ENCODE measurements around the gene TTC7B. TPM values are rescaled to one million over a fixed set of nuclear protein-coding genes. Genes with fewer than 3 reads are reported as not detected.

Gene TTC7B
- total and polyA plus RNA-seq, 2 of the 13 experiments (the other 11 are each of a cell fraction or from before 2014, with no cell fraction given) = 1.3 to 3.2 TPM

DNA sequence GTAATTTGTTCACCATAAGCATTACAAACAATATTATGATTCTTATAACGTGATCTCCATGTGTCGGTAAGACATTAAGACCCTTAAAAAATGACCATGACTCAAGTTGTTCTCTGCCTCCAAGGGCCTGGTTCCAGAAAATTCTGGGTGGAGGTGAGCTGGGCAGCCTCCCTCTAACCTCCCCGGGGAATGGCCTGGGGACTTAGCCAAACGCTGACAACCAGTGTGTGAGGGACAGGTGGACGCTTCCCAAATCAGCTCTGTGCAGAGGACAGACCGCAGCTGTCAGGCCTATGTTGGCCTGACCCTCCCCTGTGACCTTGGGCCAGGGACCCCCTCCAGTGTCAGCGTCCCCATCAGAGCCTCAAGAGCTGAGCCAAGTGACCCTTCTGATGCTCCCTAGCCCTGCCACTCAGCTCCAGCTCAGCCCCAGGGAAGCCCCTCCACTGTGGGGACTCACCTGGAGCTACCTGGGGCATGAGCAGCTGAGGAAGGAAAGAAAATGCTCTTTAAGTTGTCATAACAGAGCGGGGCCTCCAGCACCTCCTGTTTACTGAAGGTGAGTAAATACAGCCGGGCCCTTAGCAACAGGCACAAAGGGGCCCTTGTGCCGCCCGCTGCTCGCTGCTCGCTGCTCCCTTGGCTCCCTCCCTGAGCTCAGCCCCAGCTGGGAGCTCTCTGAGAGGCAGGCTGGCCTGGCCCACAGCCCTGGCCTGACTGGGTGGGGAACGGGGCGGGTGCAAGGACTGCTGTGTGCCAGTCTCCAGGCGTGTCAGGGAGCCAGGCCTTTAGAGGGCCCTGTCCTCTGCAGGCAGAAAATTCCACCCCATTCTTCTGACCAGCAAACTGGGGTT lies 302.8 kb downstream of the TTC7B start (continued):
- TF ChIP-seq, protein P1, sequence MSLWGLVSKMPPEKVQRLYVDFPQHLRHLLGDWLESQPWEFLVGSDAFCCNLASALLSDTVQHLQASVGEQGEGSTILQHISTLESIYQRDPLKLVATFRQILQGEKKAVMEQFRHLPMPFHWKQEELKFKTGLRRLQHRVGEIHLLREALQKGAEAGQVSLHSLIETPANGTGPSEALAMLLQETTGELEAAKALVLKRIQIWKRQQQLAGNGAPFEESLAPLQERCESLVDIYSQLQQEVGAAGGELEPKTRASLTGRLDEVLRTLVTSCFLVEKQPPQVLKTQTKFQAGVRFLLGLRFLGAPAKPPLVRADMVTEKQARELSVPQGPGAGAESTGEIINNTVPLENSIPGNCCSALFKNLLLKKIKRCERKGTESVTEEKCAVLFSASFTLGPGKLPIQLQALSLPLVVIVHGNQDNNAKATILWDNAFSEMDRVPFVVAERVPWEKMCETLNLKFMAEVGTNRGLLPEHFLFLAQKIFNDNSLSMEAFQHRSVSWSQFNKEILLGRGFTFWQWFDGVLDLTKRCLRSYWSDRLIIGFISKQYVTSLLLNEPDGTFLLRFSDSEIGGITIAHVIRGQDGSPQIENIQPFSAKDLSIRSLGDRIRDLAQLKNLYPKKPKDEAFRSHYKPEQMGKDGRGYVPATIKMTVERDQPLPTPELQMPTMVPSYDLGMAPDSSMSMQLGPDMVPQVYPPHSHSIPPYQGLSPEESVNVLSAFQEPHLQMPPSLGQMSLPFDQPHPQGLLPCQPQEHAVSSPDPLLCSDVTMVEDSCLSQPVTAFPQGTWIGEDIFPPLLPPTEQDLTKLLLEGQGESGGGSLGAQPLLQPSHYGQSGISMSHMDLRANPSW (CRISPR knock-in tag; IDR thresholded peaks at IDR 0.05; ENCODE audit: borderline replicate concordance) = no peak; the same call in 1 of the 2 replicates
- TF ChIP-seq ZNF746 (CRISPR knock-in tag; IDR thresholded peaks at IDR 0.05) (peak; percentile 80; the same call in 1 of the 2 replicates), HCFC1 (IDR thresholded peaks at IDR 0.05; ENCODE audit: low read depth, low read length) (no peak), ZNF333 (CRISPR knock-in tag; IDR thresholded peaks at IDR 0.05; ENCODE audit: borderline replicate concordance) (no peak), CBX5 (CRISPR knock-in tag; IDR thresholded peaks at IDR 0.05; ENCODE audit: borderline replicate concordance) (peak; percentile 15; the same call in 1 of the 2 replicates), ZNF589 (CRISPR knock-in tag; conservative IDR thresholded peaks at IDR 0.05) (no peak), SRSF1 (optimal IDR thresholded peaks at IDR 0.05; ENCODE audit: low read depth, low read length) (no peak), RARG (CRISPR knock-in tag; IDR thresholded peaks at IDR 0.05; ENCODE audit: low read depth) (no peak), ZFP62 (CRISPR knock-in tag; IDR thresholded peaks at IDR 0.05) (no peak), TAF15 (IDR thresholded peaks at IDR 0.05; ENCODE audit: low read depth, low read length, poor library complexity, severe bottlenecking) (no peak), ZNF10 (CRISPR knock-in tag; IDR thresholded peaks at IDR 0.05; ENCODE audit: borderline replicate concordance, low read depth) (no peak), PITX1 (CRISPR knock-in tag; IDR thresholded peaks at IDR 0.05) (0 out of 2 replicates have a peak, but pooled peaks have one; percentile 1), EZH2 (conservative IDR thresholded peaks at IDR 0.05; ENCODE audit: low read depth, low read length) (no peak), IRX3 (CRISPR knock-in tag; IDR thresholded peaks at IDR 0.05; ENCODE audit: borderline replicate concordance, low read depth) (no peak), ZNF101 (CRISPR knock-in tag; IDR thresholded peaks at IDR 0.05; ENCODE audit: borderline replicate concordance, low read depth) (no peak), STAT5B (CRISPR knock-in tag; IDR thresholded peaks at IDR 0.05) (no peak), ZNF614 (CRISPR knock-in tag; IDR thresholded peaks at IDR 0.05; ENCODE audit: borderline replicate concordance) (peak; percentile 66; the same call in 1 of the 2 replicates), ADNP (CRISPR knock-in tag; IDR thresholded peaks at IDR 0.05) (no peak), GZF1 (CRISPR knock-in tag; IDR thresholded peaks at IDR 0.05) (no peak), MLXIP (CRISPR knock-in tag; IDR thresholded peaks at IDR 0.05; ENCODE audit: borderline replicate concordance) (no peak), CCDC6 (CRISPR knock-in tag; IDR thresholded peaks at IDR 0.05) (0 out of 2 replicates have a peak, but pooled peaks have one; percentile 44), DPF2 (CRISPR knock-in tag; IDR thresholded peaks at IDR 0.05; ENCODE audit: borderline replicate concordance, low read depth) (peak; percentile 81), ZEB1 (IDR thresholded peaks at IDR 0.05; ENCODE audit: insufficient replicate concordance, low read depth) (peak; percentile 99), ZNF468 (CRISPR knock-in tag; IDR thresholded peaks at IDR 0.05) (no peak)
